Spinal cord (tissue), 10 donors: ENCODE results near the gene STK33. TPM values are rescaled to one million over a fixed set of nuclear protein-coding genes. Genes with fewer than 3 reads are reported as not detected.

Experiments
- DNase-seq, 6 donors: peaks; one replicate each; pipeline versions ENCODE4 v3.0.0 to v3.0.0-alpha.2; 2013 to 2015; ENCODE audit warnings: low spot score in 6 of 6, low read depth in 4 of 6
- H3K27ac ChIP-seq: one replicate; pipeline ENCODE4 v1.5.1; 2013; ENCODE audit warnings: low read depth, low read length, control low read depth
- H3K27me3 ChIP-seq: one replicate; pipeline ENCODE4 v1.6.1; 2013; ENCODE audit warnings: low read length; ENCODE audit not compliant: control insufficient read depth, insufficient read depth
- H3K36me3 ChIP-seq: one replicate; pipeline ENCODE4 v1.6.1; 2013; ENCODE audit warnings: low read length; ENCODE audit not compliant: control insufficient read depth, insufficient read depth
- H3K4me1 ChIP-seq: one replicate; pipeline ENCODE4 v1.6.1; 2013; ENCODE audit warnings: low read length; ENCODE audit not compliant: control insufficient read depth, insufficient read depth
- H3K4me3 ChIP-seq: one replicate; pipeline ENCODE4 v1.5.1; 2013; ENCODE audit warnings: low read depth, low read length, control low read depth
- H3K9me3 ChIP-seq: one replicate; pipeline ENCODE4 v1.6.1; 2013; ENCODE audit warnings: low read length; ENCODE audit not compliant: control insufficient read depth, insufficient read depth
- WGBS: methylation state at CpG from one replicate; pipeline ENCODE4 v1.1.5; 2013; ENCODE audit warnings: missing lambda C conversion rate; ENCODE audit not compliant: insufficient coverage; 5-methylcytosine and 5-hydroxymethylcytosine counted together
- polyA plus RNA-seq, 2 donors: library from polyadenylated mRNA; unstranded; fragments of 120-200 nt; gene quantifications; one replicate each; pipeline ENCODE4 v1.2.1, GENCODE V29; 2013; ENCODE audit not compliant: insufficient read length in 2 of 2
- total RNA-seq, 2 donors: library from RNA; depleted of rRNA in 1 of 2; stranded (reverse); fragments of 120-200 nt in 1 of 2; fragments of >200 nt in 1 of 2; gene quantifications; one replicate each; pipeline versions ENCODE4 v1.2.3 to v1.2.4, GENCODE V29; 2013 to 2014
- donor health status: healthy.

STK33 gene
- total and polyA plus RNA-seq, 4 donors, result 23.0 to 40.6 (median 27.1) TPM

- Histone ChIP-seq H3K36me3 (no peaks in the 10 kb centered on the region), H3K27me3 (no peaks in the 10 kb centered on the region), H3K27ac (no peak overlapping the region), H3K9me3 (no peaks in the 10 kb centered on the region), H3K4me1 (no peaks in the 10 kb centered on the region), H3K4me3 (no peak overlapping the region)
- DNase-seq, result no peak
- WGBS, result 100% methylated on average over 1 of the region's 2 CpGs
Observed at GRCh38 chr11:8531982-8532381, 62.0 kb downstream of the STK33 start.

GRCh38 chr11:8531312-8531711 is 62.7 kb downstream of the STK33 start:
- H3K4me3 ChIP-seq, result no peak overlapping the region
- DNase-seq, result peak in 3 of 6 donors; percentile 11 to 60 (median 53)
- no peak overlapping the region for H3K27ac ChIP-seq
- no peaks in the 10 kb centered on the region for H3K27me3 ChIP-seq
- no peaks in the 10 kb centered on the region for H3K9me3 ChIP-seq
- WGBS, result 82% methylated on average over 3 of the region's 4 CpGs
- no peaks in the 10 kb centered on the region for H3K4me1 ChIP-seq
- H3K36me3 ChIP-seq, result no peaks in the 10 kb centered on the region

GRCh38 chr11:8527939-8528338 is 66.1 kb downstream of the STK33 start:
- DNase-seq, result no peak
- H3K4me3 ChIP-seq, result no peak overlapping the region
- 85% methylated on average over 2 of the region's 3 CpGs for WGBS
- no peaks in the 10 kb centered on the region for H3K9me3 ChIP-seq
- H3K27me3 ChIP-seq, result no peaks in the 10 kb centered on the region
- H3K36me3 ChIP-seq, result no peaks in the 10 kb centered on the region
- H3K27ac ChIP-seq, result no peak overlapping the region
- H3K4me1 ChIP-seq, result no peaks in the 10 kb centered on the region

- Histone ChIP-seq H3K9me3 (no peaks in the 10 kb centered on the region), H3K27me3 (no peaks in the 10 kb centered on the region), H3K4me1 (no peaks in the 10 kb centered on the region), H3K4me3 (no peak overlapping the region), H3K36me3 (no peaks in the 10 kb centered on the region), H3K27ac (no peak overlapping the region)
- no peak for DNase-seq
- WGBS, result 97% methylated on average over 34 of the region's 34 CpGs
Observed at GRCh38 chr11:8523396-8523795, 70.6 kb downstream of the STK33 start.

- Histone ChIP-seq H3K9me3 (peaks cover 1% of the 10 kb centered on the region), H3K36me3 (no peaks in the 10 kb centered on the region), H3K4me3 (no peak overlapping the region), H3K27ac (no peak overlapping the region), H3K27me3 (no peaks in the 10 kb centered on the region), H3K4me1 (no peaks in the 10 kb centered on the region)
- WGBS, result 92% methylated on average over 1 of the region's 2 CpGs
- DNase-seq, result no peak
Observed at GRCh38 chr11:8512547-8512946, 81.5 kb downstream of the STK33 start.

- no peak for DNase-seq
- Histone ChIP-seq H3K4me1 (no peaks in the 10 kb centered on the region), H3K9me3 (no peaks in the 10 kb centered on the region), H3K27me3 (no peaks in the 10 kb centered on the region), H3K36me3 (no peaks in the 10 kb centered on the region), H3K4me3 (no peak overlapping the region), H3K27ac (no peak overlapping the region)
- no CpG with 5 or more reads among the region's 1 CpG for WGBS
Observed at GRCh38 chr11:8503910-8504364, 90.1 kb downstream of the STK33 start.

GRCh38 chr11:8501836-8502235 is 92.2 kb downstream of the STK33 start:
- Histone ChIP-seq H3K36me3 (no peaks in the 10 kb centered on the region), H3K27me3 (no peaks in the 10 kb centered on the region), H3K27ac (no peak overlapping the region), H3K4me1 (no peaks in the 10 kb centered on the region), H3K9me3 (no peaks in the 10 kb centered on the region), H3K4me3 (no peak overlapping the region)
- no peak for DNase-seq
- WGBS, result no CpG with 5 or more reads among the region's 2 CpGs

- no peak overlapping the region for H3K4me3 ChIP-seq
- no peak overlapping the region for H3K27ac ChIP-seq
- no peaks in the 10 kb centered on the region for H3K36me3 ChIP-seq
- H3K27me3 ChIP-seq, result no peaks in the 10 kb centered on the region
- no peak for DNase-seq
- no peaks in the 10 kb centered on the region for H3K4me1 ChIP-seq
- peaks cover 5% of the 10 kb centered on the region for H3K9me3 ChIP-seq
- WGBS, result no CpG with 5 or more reads among the region's 1 CpG
Observed at GRCh38 chr11:8488395-8488794, 105.6 kb downstream of the STK33 start.

- no peak overlapping the region for H3K4me3 ChIP-seq
- no peaks in the 10 kb centered on the region for H3K27me3 ChIP-seq
- no peaks in the 10 kb centered on the region for H3K36me3 ChIP-seq
- no peak overlapping the region for H3K27ac ChIP-seq
- DNase-seq, result no peak
- 89% methylated on average over 1 of the region's 2 CpGs for WGBS
- H3K9me3 ChIP-seq, result peaks cover 5% of the 10 kb centered on the region
- H3K4me1 ChIP-seq, result no peaks in the 10 kb centered on the region
Observed at GRCh38 chr11:8487261-8487660, 106.8 kb downstream of the STK33 start.

GRCh38 chr11:8484251-8484650 is 109.8 kb downstream of the STK33 start:
- no peak overlapping the region for H3K27ac ChIP-seq
- H3K9me3 ChIP-seq, result no peaks in the 10 kb centered on the region
- no peak overlapping the region for H3K4me3 ChIP-seq
- peak in 1 of 6 donors; percentile 29 for DNase-seq
- WGBS, result no CpG with 5 or more reads among the region's 3 CpGs
- H3K36me3 ChIP-seq, result no peaks in the 10 kb centered on the region
- no peaks in the 10 kb centered on the region for H3K27me3 ChIP-seq
- no peaks in the 10 kb centered on the region for H3K4me1 ChIP-seq
